Muscle of back (tissue), 11 donors: Measurements from ENCODE around the gene CC2D1A. TPM values are rescaled to one million over a fixed set of nuclear protein-coding genes. Genes with fewer than 3 reads are reported as not detected.

ENCODE experiments used
- DNase-seq, 3 donors: peaks; one replicate each; pipeline versions ENCODE4 v3.0.0 to v3.0.0-alpha.2; 2013
- polyA plus RNA-seq, 10 donors: library from polyadenylated mRNA; unstranded; fragments of 120-200 nt; gene quantifications; one replicate each; pipeline ENCODE4 v1.2.1, GENCODE V29; 2013; ENCODE audit not compliant: insufficient read length in 10 of 10

The CC2D1A gene
- polyA plus RNA-seq, 10 donors, result 10.5 to 16.4 (median 12.8) TPM

DNA sequence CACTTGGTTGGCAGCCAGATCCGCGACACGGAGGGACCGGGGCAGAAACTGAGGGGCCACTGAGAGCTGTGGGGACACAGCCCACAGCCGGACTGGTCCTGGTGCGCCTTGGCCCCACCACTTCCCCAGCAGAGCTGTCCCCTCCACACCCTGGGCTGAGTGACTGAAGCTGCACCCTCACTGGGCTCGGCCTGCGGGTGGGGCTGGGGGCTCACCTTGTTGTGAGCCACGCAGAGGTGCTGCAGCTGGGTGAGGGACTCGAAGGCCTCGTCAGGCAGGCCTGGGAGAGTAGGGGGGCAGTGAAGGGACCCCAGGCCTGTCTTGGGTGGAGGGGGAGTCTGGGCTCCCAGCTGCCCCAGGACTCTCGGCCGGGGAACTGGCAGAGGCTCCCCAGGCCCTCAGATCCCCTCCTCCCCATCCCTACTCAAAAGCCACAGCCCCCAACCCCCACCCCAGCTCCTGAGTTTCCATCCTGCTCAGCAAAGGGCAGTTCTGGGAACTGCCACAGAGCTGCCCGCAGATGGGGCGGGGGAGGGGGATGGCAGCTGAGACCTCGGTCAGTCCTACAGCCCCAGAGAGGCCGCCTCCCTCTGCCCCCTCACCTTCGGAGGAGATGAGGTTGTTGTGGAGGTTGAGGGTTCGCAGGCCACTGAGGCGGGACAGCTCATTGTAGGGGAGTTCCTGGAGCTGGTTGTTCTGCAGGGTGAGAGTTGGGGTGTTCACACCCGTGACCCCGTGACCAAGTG, 29.9 kb downstream of the CC2D1A start:
- no peak for DNase-seq

DNA sequence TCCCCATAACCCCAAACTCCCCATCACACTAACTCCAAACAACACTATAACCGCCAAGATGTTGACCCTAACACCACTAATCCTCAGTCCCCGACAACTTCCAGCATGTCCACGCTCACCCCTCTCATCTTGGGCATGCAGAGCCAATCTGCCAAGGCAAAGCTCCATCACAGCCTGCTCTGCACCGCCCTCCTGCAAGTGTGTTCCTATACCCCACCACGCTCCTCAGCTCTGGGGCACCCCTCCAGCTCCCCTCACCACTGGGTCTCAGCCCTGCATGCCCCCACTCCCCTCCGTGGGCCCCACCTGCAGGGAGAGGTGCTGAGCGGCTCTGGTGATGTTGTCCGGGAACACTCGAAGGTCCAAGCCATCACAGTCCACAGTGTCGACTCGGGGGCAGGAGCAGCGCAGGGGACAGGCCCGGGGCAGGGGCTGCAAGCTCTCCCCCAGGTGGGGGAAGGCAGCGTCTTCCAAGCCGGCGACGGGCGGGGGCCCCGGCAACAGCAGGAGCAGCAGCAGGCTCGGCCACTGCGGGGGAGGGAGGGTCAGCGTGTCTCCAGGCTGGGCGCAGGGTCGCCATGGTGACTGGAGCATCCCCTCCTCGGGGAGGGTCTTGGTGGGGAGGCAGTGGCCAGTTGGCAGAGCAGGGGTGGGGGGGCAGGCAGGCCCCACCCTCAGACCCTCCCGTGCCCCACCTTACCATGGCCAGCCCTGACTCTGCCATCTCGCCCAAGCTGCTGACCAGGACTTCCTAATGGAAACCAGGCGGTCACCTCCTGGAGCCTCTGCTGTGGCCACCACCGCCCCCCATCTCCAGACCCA, 31.7 kb downstream of the CC2D1A start:
- no peak for DNase-seq

DNA sequence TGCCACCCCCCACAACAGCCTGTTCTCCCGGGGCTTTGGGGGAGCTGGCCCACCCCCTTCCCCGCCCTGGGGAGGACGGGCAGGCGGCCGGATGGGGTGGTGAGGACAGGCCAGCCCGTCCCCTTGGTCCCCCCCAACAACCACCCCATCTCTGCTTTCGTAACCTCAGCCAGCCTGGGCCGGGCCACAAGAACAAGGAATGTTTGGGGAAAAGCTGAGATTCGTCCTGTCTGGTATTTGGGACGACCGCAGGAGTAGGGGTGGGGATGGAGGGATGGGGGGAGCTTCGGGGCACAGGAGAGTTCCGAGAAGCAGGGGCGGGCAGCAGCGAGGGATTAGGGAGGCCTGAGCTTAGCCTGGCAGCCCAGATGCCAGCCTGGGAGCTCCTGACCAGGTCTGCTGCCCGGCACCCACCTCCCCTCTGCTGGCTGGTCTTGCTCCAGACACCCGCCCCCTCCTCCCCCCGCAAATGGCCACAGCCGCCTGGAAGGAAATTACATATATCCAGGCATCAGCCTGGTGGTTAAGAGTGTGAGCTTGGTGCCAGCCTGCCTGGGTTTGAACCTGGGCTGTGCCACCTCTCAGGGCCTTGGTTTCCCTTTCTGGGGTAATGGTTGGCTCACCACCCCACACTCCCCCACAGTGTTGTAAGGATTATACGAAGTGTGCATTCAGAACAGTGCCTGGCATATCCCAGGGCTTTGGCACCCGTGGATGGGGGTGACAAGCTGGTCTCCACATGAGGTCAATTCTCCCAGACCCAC, 32.5 kb downstream of the CC2D1A start, which contains the start of gene PODNL1:
PODNL1 (minus strand) TSS at position 117 of the 764 bp plus-strand sequence. CDS start 236 bp downstream, outside the sequence.
- DNase-seq, result peak in 2 of 3 donors; percentile 47 to 65

DNA sequence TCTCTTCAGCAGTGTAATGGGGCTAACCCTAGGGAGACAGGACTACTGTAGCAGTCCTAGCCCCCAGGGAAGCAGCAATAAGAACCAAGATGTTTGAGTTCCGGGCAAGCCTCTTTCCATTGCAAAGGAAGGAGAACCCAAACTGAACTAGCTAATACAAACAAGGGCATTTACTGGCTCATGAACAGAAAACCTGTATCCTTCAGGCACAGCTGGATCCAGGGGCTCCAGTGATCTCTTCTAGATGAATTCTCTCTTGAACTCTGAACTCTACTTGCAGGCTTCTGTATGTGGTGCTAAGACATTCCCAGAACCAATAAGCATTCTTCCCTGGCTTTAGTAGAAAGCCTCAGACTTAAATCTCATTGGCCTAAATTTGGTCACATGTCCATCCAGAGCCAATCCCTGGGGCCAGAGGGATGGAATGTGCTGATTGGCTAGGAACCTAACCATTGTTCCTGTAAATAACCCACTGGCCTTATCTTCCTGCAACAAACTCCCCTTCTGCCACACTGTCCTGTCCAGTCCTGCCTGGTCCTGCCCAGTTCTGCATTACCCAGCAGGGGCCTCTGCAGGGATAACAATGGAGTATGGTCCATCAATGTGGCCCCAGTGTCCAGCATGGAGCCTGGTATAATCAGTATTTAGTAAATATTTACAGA, 36.2 kb downstream of the CC2D1A start:
- no peak for DNase-seq

DNA sequence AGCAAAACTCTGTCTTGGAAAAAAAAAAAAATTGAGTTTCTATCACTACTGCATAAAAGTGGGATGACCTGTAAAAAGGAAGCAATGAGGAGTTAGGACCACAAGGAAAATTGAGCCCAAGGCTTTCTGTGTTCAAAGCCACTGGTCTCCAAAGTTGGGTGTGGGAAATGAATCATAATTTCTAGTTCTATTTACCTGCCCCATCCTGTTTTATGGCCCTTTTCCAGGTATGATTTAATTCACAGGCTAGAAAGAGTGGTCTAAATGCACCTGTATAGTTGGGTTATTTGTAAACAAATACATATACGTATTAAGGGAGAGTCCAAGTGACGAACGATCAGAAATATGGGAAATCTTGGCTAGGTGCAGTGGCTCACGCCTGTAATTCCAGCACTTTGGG, 40.4 kb downstream of the CC2D1A start:
- no peak for DNase-seq

DNA sequence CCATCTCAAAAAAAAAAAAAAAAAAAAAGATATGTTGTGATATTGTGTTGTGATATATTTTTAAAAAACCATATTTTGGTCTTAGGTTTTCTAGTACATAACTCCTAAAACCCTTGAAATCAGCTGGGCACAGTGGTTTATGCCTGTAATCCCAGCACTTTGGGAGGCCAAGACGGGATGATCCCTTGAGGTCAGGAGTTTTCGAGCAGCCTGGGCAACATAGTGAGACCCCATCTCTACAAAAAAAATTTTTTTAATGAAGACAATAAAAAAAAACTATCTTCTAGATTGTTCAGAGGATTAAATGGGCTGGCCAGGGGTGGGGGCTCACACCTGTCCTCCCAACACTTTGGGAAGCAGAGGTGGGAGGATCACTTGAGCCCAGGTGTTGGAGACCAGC, 45.0 kb downstream of the CC2D1A start:
- DNase-seq, result no peak

DNA sequence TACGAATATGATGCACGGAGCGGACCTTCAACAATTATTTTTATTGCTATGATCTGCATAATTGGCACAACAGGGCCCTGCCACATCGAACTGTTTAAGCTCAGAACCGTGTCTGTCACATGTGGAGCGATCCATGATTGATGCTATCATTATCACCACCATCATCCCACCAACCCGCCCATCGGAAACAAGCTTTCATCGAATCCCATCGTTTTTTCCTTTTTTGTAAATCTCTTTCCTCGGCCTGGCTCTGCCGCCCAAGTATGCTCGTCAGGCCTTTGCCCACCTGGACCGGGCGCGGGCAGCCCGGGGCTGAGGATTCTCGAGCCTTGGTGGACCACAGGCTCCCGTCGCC, 45.8 kb downstream of the CC2D1A start:
- no peak for DNase-seq

DNA sequence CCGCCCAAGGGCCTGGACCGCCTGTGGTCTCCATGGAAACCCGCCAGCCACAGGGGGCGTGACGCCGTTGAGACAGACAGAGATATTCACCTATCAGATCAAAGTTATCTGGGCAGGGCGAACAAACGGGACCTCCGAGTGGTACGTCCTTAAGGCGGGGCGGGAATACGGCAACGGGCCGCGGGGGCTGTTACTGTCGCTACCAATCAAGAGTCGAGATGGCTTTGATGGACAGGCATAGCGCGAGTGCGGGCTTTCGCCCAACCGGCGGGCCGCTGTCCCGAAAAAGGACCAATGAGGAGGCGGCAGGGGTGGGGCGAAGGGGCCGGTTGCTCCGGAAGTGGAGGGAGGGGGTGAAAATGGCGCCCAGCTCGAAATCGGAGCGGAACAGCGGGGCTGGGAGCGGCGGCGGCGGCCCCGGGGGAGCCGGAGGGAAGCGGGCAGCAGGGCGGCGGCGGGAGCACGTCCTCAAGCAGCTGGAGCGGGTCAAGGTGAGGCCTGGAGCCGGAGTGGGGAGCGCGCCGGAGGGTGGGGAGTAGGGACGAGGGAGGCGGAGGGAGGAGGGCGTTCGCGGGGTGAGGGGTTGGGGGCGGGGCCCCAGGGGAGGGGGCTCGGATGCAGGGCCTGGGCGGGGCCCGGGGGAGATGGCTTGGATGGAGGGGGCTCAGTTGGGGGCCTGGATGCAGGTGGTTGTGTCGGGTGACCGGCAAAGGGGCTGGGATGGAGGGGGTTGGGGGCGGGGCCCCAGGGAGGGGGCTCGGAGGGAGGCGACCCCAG, 46.3 kb downstream of the CC2D1A start, which contains the start of gene DCAF15:
DCAF15 (plus strand) TSS at position 356 of the 777 bp plus-strand sequence; CDS start at position 360, 4 bp downstream.
- peak; percentile 99 to 100 (median 99) for DNase-seq

DNA sequence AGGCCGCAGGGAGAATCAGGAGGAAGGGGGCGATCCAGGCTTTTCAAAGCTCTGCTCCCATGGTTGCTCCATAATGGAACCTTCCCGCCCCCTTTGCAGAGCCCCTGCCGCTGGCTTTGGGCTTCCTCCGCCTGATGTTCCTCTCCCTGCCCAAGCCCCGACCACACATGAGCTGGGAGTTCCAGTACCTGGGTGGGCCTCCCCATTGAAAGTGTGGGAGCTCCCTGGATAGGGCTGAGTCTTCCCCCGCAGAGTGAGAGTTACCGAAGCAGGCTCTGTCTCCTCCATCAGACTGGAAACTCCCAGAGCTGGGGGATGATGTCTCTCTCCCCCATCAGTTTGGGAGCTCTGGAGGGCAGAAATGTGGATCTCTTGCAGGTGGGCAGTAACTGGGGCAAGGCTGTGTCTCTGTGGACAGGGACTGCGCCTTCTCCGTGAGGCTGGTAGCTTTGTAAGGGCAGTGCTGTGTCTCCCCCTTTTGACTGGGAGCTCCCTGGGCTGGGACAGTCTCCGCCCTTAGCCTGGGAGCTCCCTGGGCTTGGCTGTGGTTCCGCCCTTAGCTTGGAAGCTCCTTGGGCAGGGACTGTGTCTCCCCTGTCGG, 47.0 kb downstream of the CC2D1A start:
- peak in 2 of 3 donors; percentile 34 to 75 for DNase-seq

DNA sequence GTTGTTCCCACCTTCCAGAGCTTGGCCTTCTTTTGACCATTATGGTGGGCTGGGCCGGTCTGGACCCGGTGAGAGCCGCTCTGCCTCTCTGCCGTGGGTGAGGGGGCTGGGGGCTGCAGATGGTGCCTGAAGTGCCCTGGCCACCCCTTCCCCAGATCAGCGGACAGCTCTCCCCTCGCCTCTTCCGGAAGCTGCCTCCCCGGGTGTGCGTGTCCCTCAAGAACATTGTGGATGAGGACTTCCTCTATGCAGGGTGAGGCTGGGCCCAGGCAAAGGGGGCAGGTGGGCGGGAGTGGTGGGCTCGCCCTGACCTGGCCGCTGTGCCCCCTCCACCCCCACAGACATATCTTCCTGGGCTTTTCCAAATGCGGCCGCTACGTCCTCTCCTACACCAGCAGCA, 48.2 kb downstream of the CC2D1A start:
- no peak for DNase-seq

DNA sequence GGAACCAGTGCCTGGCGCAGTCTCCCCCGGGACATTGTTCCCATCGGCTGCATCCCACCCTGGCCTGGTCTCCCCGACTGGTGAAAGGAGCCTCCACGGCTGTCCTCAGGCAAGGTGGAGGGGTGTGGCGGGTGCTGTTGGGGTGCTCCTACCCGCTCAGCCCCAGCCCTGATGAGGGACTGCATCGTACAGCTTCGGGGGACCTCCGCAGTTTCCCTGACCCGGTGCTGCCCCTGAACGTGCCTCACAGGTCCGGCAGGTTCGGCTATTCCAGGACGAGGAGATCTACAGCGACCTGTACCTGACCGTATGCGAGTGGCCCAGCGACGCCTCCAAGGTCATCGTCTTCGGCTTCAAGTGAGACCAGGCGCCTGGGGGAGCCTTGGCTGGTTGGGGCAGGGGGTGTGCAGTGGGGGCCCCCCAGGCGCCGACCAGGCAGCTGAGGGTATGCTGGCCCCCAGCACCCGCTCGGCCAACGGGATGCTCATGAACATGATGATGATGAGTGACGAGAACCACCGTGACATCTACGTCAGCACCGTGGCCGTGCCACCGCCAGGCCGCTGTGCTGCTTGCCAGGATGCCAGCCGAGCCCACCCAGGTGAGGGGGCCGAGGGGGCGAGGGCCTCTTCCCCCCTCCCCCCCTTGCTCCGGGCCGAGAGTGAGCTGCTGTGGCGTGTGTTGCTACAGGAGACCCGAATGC, 49.8 kb downstream of the CC2D1A start:
- DNase-seq, result peak in 1 of 3 donors; percentile 3

DNA sequence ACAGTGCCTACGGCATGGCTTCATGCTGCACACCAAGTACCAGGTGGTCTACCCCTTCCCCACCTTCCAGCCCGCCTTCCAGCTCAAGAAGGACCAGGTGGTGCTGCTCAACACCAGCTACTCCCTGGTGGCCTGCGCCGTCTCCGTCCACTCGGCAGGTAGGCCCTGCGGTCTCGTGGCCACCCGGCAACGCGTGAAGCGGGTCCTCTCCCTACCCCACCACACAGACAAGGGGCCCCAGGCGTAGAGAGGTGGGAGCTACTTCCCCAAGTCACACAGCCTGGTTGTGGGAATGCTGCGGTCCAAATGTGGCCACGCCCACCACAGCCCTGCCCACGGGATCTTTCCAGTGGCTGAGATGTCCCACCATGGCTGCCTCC, 50.4 kb downstream of the CC2D1A start:
- DNase-seq, result peak in 1 of 3 donors; percentile 1

DNA sequence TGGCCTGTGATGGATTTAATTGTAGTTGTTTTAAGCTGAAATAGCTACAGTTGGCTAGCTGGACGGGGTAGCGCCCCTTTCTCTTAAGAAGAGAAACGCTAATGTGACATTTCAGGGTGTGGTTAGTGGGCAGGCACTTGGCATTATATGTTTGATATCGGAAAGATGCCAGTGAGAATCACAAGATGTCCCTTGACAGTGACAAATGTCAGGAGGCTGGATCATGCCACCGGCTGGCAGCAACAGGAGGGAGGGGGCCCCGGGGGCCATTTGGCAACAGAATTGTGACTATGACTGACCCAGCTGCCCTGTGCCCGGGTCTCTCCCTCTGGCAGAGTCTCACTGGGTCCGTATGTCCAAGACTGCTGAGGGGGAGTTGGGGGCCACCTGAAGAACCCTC, 51.0 kb downstream of the CC2D1A start:
- peak in 1 of 3 donors; percentile 1 for DNase-seq

DNA sequence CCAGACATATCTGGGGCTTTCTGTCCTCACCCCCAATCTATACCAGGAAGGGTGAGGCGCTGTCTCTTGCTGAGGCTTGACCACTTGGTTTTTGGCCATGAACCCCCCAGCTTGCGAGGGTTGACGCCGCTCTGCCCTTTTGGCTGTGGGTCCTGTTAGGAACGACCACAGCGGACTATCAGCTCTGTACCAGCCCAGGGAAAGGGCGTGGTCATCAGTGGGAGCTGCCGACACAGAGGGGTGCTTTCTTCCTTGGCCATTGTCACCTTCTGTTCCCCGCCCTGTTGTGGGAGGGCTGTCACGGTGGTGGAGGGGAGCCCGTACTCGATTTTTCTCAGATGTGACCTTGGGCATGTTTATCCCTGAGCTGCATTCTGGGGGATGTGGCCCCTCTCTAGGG, 52.0 kb downstream of the CC2D1A start:
- no peak for DNase-seq

DNA sequence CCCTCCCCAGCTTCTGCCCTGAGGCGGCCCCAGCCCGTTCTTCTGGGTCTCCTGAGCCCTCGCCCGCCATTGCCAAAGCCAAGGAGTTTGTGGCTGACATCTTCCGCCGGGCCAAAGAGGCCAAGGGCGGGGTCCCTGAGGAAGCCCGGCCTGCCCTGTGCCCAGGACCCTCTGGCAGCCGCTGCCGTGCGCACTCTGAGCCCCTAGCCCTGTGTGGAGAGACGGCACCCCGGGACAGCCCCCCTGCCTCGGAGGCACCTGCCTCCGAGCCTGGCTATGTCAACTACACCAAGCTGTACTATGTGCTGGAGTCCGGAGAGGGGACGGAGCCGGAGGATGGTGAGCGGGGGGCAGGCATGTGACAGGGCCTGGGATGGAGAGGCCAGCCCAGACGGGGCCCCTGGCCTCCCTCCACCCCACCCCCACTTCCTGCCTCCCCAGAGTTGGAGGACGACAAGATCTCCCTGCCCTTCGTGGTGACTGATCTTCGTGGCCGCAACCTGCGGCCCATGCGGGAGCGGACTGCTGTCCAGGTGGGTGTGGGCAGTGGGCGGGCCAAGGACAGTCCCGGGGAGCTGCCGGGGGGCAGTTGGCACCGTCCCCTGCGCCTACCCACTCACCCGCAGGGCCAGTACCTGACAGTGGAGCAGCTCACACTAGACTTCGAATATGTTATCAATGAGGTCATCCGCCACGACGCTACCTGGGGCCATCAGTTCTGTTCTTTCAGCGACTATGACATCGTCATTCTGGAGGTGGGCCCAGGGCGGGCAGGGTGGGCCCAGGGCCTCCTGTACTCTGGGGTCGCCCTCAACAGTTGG, 53.4 kb downstream of the CC2D1A start:
- peak in 1 of 3 donors; percentile 21 for DNase-seq

DNA sequence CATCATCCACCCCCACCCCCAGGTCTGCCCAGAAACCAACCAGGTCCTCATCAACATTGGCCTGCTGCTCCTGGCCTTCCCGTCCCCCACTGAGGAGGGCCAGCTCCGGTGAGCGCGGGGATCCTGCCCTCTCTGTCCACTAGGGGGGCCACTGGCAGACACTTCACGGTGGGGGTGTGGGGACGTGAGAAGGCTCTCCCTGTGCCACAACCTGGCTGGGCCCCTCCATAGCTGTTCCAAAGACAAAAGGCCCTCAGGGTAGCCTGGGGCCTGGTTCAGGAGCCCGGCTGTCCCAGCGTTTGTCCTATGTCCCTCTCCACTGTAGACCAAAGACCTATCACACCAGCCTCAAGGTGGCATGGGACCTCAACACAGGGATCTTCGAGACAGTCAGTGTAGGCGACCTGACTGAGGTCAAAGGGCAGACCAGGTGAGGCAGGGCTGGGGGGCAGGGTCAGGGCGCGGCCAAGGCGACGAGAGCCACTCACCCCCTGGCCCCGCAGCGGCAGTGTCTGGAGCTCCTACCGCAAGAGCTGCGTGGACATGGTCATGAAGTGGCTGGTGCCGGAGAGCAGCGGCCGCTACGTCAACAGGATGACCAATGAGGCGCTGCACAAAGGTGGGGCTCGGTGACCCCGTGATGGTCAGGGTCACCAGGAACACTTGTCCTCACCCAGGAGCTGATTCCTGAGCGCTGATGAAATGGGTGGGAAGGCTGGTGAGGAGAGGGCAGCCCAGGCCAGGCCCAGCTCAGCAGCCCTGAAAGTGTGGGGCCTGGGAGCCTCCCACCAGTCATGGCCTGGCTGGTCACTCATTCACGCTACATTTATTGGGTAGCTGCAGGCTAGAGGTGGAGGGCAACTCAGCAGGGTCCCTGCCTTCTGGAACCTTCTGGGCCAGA, 54.2 kb downstream of the CC2D1A start:
- DNase-seq, result peak in 1 of 3 donors; percentile 22
